HepG2 (cell line): ENCODE measurements around the gene CLDN4. TPM values are rescaled to one million over a fixed set of nuclear protein-coding genes. Genes with fewer than 3 reads are reported as not detected.
A peak's percentile ranks its signal among the peaks of the same experiment; 100 is the strongest.

ENCODE experiments used
- ATAC-seq: fragments of 200-7000 bp; cut with Tn5 transposase; 3 replicates; pipeline ENCODE4 v1.9.1; 2020; ENCODE audit warnings: mild to moderate bottlenecking, moderate library complexity
- BruUV-seq: library from RNA; stranded (reverse); fragments of 400-500 nt; replicated peaks from 2 replicates; lab custom pipeline; 2021; lab: Mats Ljungman, UMichigan
- CTCF ChIA-PET: fragments of 300-600 bp; formaldehyde crosslinking; extraction: SDS; loops from one replicate; lab custom pipeline; 2021; ENCODE audit warnings: low total read pairs, inconsistent platforms, low intra/inter-chr PET ratio; lab: Yijun Ruan, JAX
- POLR2A ChIA-PET: fragments of 350-600 bp; sonication (Branson Sonifier 250); formaldehyde crosslinking; loops from one replicate; lab custom pipeline; 2020; ENCODE audit warnings: antibody characterized with exemption, inconsistent platforms; lab: Yijun Ruan, JAX
- DNase-seq: peaks from one replicate; pipeline ENCODE4 v3.0.0-alpha.2; 2015; ENCODE audit warnings: low spot score
- FAIRE-seq: peaks from 3 replicates; lab custom pipeline; 2011; peaks lifted over from hg19 to GRCh38; lab: Jason Lieb, UNC
- H2AFZ ChIP-seq: one replicate; pipeline ENCODE4 v1.6.1; 2011; ENCODE audit warnings: low read length, inconsistent platforms
- H3K27ac ChIP-seq: fragments of 300-600 bp; 3 replicates; pipeline ENCODE4 v1.8.0; 2011; ENCODE audit warnings: mixed run types, mild to moderate bottlenecking, mixed read lengths, low read length, inconsistent platforms; ENCODE audit not compliant: insufficient read depth; ENCODE audit errors: extremely low read length
- H3K27me3 ChIP-seq, 2 experiments: fragments of 200-600 bp in 1 of 2; 2 replicates in 1 of 2; 3 replicates in 1 of 2; pipeline versions ENCODE4 v1.6.0 to v1.8.0; 2011; ENCODE audit warnings: low read length in 2 of 2, mild to moderate bottlenecking in 2 of 2, moderate library complexity in 2 of 2, inconsistent platforms in 1 of 2; ENCODE audit not compliant: insufficient read depth in 2 of 2, control insufficient read depth in 1 of 2
- H3K36me3 ChIP-seq, 2 experiments: fragments of 200-600 bp in 1 of 2; replicated peaks in 1 of 2; 2 replicates in 1 of 2; 3 replicates in 1 of 2; pipeline versions ENCODE4 v1.5.1 to v1.8.0; 2011; ENCODE audit warnings: low read length in 2 of 2, inconsistent platforms in 1 of 2; ENCODE audit not compliant: insufficient read depth in 2 of 2, control insufficient read depth in 1 of 2
- H3K4me1 ChIP-seq: 2 replicates; pipeline ENCODE4 v1.5.1; 2012; ENCODE audit warnings: low read length, inconsistent platforms; ENCODE audit not compliant: insufficient read depth
- H3K4me2 ChIP-seq: 2 replicates; pipeline ENCODE4 v1.6.0; 2011; ENCODE audit warnings: low read depth, low read length, inconsistent platforms
- H3K4me3 ChIP-seq, 3 experiments: fragments of 200-600 bp in 1 of 3; sonication (generic), shearing (Covaris generic) in 1 of 3; replicated peaks in 1 of 3; 2 replicates each; pipeline ENCODE4 v1.5.1; 2011 to 2016; ENCODE audit warnings: low read length in 3 of 3, inconsistent platforms in 2 of 3, low read depth in 2 of 3, mild to moderate bottlenecking in 2 of 3, control low read depth in 1 of 3, mixed read lengths in 1 of 3; ENCODE audit not compliant: insufficient read depth in 1 of 3
- H3K79me2 ChIP-seq: one replicate; pipeline ENCODE4 v1.6.1; 2011; ENCODE audit warnings: low read length, inconsistent platforms; ENCODE audit not compliant: insufficient read depth
- H3K9ac ChIP-seq: 2 replicates; pipeline ENCODE4 v1.6.0; 2011; ENCODE audit warnings: mild to moderate bottlenecking, low read depth, low read length, inconsistent platforms; ENCODE audit not compliant: insufficient read depth
- H3K9me3 ChIP-seq: 2 replicates; pipeline ENCODE4 v1.5.1; 2012; ENCODE audit warnings: mild to moderate bottlenecking, low read length
- H4K20me1 ChIP-seq: 2 replicates; pipeline ENCODE4 v1.6.0; 2011; ENCODE audit warnings: inconsistent platforms, mild to moderate bottlenecking, low read length, moderate library complexity; ENCODE audit not compliant: insufficient read depth
- GFI1 ChIP-seq: sonication (generic); formaldehyde crosslinking; IDR thresholded peaks from 2 replicates; pipeline ENCODE4 v1.5.0; 2020; ENCODE audit warnings: missing genetic modification reagents, mild to moderate bottlenecking, borderline replicate concordance
- NR1H2 ChIP-seq: sonication (generic); formaldehyde crosslinking; IDR thresholded peaks from 2 replicates; pipeline ENCODE4 v1.8.1; 2022; ENCODE audit warnings: low read depth, missing genetic modification reagents, borderline replicate concordance
- RAD21 ChIP-seq: fragments of 450-650 bp; formaldehyde crosslinking; IDR thresholded peaks from 2 replicates; pipeline ENCODE4 v1.5.0; 2020; ENCODE audit warnings: mild to moderate bottlenecking
- SP4 ChIP-seq: sonication (generic); formaldehyde crosslinking; IDR thresholded peaks from 2 replicates; pipeline ENCODE4 v1.8.1; 2023; ENCODE audit warnings: mild to moderate bottlenecking, missing genetic modification reagents
- STAG1 ChIP-seq: sonication (generic); formaldehyde crosslinking; IDR thresholded peaks from 2 replicates; pipeline ENCODE4 v1.4.0; 2020; ENCODE audit warnings: missing genetic modification reagents
- STAT5B ChIP-seq: sonication (generic); formaldehyde crosslinking; IDR thresholded peaks from 2 replicates; pipeline ENCODE4 v1.4.0; 2020; ENCODE audit warnings: missing genetic modification reagents
- U2AF1 ChIP-seq: fragments of 200-400 bp; formaldehyde crosslinking; optimal IDR thresholded peaks from 2 replicates; pipeline ENCODE3; 2017; ENCODE audit warnings: mild to moderate bottlenecking, low read depth, low read length
- ZNF780A ChIP-seq: sonication (generic); formaldehyde crosslinking; IDR thresholded peaks from 2 replicates; pipeline ENCODE4 v1.8.0; 2022; ENCODE audit warnings: mild to moderate bottlenecking, missing genetic modification reagents, moderate library complexity
- ZNF792 ChIP-seq: IDR thresholded peaks from 2 replicates; pipeline ENCODE4 v1.6.1; 2016
- WGBS: methylation state at CpG from one replicate; pipeline ENCODE4 v1.1.6; 2017; ENCODE audit warnings: low lambda C conversion rate; 5-methylcytosine and 5-hydroxymethylcytosine counted together
- in situ Hi-C: cut with HindIII; loops from 2 replicates; pipeline ENCODE4 v1.10.0; 2017; ENCODE audit warnings: low pct_unique_long_range_greater_than_20kb; ENCODE audit not compliant: extremely low pct_ligation_motif_present
- intact Hi-C: fragments of 100-400 bp; cut with micrococcal nuclease; formaldehyde crosslinking; loops from one replicate; pipeline ENCODE4 v1.10.0; 2022; ENCODE audit not compliant: unreplicated experiment
- polyA plus RNA-seq, 8 experiments: library from polyadenylated mRNA; depleted of rRNA in 3 of 8; stranded (reverse) in 7 of 8; unstranded in 1 of 8; fragments of >200 nt; fragmentation: Illumina TruSeq in 4 of 8; extraction: Trizol in 4 of 8; gene quantifications; 2 replicates each; pipeline versions ENCODE4 v1.2.1 to v1.2.3, GENCODE V29; 2011 to 2016; ENCODE audit warnings: low read depth in 4 of 8, missing spikeins in 1 of 8, mixed read lengths in 1 of 8; ENCODE audit not compliant: insufficient read depth in 1 of 8
- total RNA-seq, 5 experiments: library from RNA; depleted of rRNA; stranded (reverse); fragments of >200 nt; fragmentation: Illumina TruSeq; extraction: Trizol; gene quantifications; 2 replicates each; pipeline ENCODE4 v1.2.3, GENCODE V29; 2016; ENCODE audit warnings: low read depth in 1 of 5
- TF ChIP-seq, protein P1 (sequence below): sonication (generic); formaldehyde crosslinking; IDR thresholded peaks from 2 replicates; pipeline ENCODE4 v1.5.0; 2020; ENCODE audit warnings: mild to moderate bottlenecking, missing genetic modification reagents, moderate library complexity

Gene CLDN4
- total and polyA plus RNA-seq, 2 of the 13 experiments (the other 11 are each of a cell fraction or from before 2014, with no cell fraction given), result 28.2 to 35.7 TPM

DNA sequence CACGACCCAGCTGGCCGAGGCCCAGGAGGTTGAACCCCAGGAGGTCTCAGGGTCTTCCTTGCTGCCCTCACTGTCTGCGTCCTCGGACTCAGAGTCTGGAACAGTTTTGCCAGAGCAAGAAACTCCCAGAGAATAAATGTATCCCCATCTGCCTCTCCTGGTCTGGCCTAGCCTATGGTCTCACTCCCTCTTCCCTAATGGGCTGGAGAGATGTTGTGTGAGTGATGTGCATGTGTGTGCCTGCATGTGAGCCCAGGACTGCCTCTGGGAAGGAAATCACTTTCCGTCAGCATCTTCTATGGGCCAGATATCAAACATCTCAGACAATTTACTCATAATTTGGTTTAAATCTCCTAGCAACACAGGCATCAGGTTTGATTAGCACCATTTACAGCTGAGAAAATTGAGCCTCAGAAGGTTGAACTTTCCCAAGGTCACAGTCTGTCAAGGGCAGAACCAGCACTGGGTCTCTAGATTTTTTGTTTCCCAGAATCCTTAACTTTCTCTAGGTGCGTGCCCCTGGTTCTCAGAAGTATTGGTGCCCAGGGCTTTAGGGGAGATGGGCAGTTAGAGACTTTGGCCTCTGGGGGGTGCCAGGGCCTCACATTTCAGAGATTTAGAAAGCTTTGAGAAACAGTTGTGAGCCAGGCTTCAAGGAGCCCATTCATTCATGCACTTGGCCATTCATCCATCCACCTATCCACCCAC is 35.1 kb downstream of the CLDN4 start (continued):
- TF ChIP-seq ZNF780A (CRISPR knock-in tag) (no peak), RAD21 (CRISPR knock-in tag) (peak; percentile 56), STAG1 (CRISPR knock-in tag) (peak; percentile 80), GFI1 (CRISPR knock-in tag) (no peak), SP4 (no peak), ZNF792 (CRISPR knock-in tag) (no peak), U2AF1 (no peak)
- TF ChIP-seq, protein P1, sequence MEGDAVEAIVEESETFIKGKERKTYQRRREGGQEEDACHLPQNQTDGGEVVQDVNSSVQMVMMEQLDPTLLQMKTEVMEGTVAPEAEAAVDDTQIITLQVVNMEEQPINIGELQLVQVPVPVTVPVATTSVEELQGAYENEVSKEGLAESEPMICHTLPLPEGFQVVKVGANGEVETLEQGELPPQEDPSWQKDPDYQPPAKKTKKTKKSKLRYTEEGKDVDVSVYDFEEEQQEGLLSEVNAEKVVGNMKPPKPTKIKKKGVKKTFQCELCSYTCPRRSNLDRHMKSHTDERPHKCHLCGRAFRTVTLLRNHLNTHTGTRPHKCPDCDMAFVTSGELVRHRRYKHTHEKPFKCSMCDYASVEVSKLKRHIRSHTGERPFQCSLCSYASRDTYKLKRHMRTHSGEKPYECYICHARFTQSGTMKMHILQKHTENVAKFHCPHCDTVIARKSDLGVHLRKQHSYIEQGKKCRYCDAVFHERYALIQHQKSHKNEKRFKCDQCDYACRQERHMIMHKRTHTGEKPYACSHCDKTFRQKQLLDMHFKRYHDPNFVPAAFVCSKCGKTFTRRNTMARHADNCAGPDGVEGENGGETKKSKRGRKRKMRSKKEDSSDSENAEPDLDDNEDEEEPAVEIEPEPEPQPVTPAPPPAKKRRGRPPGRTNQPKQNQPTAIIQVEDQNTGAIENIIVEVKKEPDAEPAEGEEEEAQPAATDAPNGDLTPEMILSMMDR (CRISPR knock-in tag), result peak; percentile 61

DNA sequence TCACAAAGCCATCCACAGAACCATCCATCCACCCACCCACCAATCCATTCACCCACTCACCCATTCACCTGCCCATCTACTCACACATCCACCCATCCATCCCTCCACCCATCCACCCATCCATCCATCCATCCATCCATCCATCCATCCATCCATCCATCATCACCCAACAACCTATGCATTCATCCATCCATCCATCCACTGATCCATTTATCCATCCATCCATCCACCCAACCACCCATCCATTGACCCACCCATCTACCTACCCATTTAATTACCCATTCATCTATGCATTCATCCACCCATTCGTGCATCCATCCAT is 35.6 kb downstream of the CLDN4 start:
- in situ Hi-C loops, result no loop called here
- no TSS peak for BruUV-seq
- DNase-seq (no peak), FAIRE-seq (no peak), ATAC-seq (no peak)
- TF ChIP-seq NR1H2 (no peak), STAT5B (CRISPR knock-in tag) (no peak)
- Histone ChIP-seq H3K4me3 (no peak overlapping the region), H3K27me3 (peaks cover under 1 to 3% of the 10 kb centered on the region in 2 experiments; a peak in 4 of 5 replicates), H3K4me2 (no peak overlapping the region), H3K36me3 (no peaks in the 10 kb centered on the region), H3K79me2 (no peaks in the 10 kb centered on the region), H3K27ac (no peak overlapping the region), H2AFZ (no peak overlapping the region), H4K20me1 (no peaks in the 10 kb centered on the region), H3K9me3 (no peaks in the 10 kb centered on the region), H3K9ac (no peak overlapping the region), H3K4me1 (peaks cover 39% of the 10 kb centered on the region)
- intact Hi-C loops, result loop anchor here (1.0 kb wide), 1 partner anchor 161 kb away; no protein-coding TSS in a partner anchor
- CTCF ChIA-PET, result interaction anchor here (1.6 to 1.7 kb wide), 2 partner anchors 113 to 160 kb away, joined by 12 read pairs; no protein-coding TSS in a partner anchor
- WGBS, result 0% methylated on average over 1 of the region's 1 CpG
- POLR2A ChIA-PET, result interaction anchor here (1.0 kb wide), 1 partner anchor 113 kb away, joined by 4 read pairs; no protein-coding TSS in a partner anchor
